ENCODE results near the gene PIM3.

The PIM3 gene

GRCh38 chr22:49960159-49961004 is at the start of gene PIM3:
TSS of gene PIM3 (plus strand) at chr22:49960772. CDS start at chr22:49960948, 176 bp downstream.
- peak; percentile 59 to 96 (median 89) for DNase-seq

DNA sequence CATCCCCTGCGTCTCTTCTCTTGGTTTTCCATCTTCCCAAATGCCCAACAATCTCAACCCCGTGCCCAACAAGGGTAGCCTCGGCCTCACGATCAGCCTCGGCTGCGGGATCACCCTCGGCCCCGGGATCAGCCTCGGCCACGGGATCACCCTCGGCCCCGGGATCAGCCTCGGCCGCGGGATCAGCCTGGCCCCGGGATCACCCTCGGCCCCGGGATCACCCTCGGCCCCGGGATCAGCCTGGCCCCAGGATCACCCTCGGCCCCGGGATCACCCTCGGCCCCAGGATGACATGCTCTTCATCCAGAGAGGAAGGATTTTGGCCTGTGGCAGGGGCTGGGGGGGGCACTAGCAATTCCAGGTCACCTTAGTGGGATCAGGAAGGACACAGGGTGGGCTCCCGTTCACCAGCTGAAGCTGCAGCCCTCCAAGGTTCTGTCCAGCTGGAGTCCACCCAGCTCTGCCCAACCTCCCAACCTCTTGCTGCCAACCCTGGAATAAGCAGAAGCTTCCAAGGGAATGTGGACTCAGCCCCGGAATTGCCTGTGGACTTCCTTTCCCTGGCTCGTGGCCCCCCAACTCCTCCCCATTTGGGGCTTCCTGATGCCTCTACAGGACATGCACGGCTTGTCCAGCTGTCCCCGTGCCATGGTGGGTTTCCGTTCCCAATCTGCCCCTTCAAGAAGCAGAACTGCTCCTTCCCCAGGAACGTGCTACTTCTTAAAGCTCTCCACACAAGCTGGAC is 48.5 kb upstream of the PIM3 start:
- DNase-seq: no peak

DNA sequence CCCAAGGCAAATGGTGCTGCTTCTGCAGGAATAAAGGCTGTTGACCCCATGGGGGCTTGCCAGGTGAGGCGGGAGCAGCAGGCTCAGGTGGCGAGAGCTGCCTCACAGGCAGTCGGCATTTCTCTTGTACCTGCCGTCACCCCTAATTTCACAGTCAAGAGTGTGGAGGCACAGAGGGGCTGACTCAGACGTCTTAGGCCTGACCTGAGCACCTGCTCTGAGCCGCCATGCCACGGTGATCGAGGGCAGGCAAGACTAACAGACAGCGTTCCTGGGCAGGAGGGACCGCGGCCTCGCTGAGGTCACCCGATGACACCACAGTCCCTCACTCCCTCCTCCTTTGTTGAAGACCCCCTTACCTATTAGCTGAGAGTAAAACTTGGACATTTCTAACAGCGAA is 47.5 kb upstream of the PIM3 start:
- DNase-seq: no peak

DNA sequence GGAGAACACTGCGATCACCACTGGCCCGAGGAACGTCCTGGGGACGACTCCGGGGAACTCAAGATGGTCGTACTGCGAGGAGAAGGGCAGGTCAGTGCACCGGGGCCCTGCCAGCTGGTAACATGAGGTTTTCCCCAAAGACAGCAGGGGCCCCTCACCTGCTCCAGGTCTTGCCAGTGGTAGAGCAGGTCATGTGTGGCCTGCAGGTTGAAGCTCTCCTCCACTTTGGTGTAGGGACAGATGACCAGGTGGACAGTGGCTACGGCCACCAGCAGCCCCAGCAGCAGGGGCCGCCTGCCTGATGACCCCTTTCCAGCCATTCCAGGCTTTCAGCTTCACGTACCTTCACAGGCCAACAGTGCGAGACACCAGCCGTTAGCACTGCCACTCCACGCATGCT is 47.1 kb upstream of the PIM3 start:
- DNase-seq: no peak

- DNase-seq: no peak
Measured at GRCh38 chr22:49914256-49914655, 46.3 kb upstream of the PIM3 start.

DNA sequence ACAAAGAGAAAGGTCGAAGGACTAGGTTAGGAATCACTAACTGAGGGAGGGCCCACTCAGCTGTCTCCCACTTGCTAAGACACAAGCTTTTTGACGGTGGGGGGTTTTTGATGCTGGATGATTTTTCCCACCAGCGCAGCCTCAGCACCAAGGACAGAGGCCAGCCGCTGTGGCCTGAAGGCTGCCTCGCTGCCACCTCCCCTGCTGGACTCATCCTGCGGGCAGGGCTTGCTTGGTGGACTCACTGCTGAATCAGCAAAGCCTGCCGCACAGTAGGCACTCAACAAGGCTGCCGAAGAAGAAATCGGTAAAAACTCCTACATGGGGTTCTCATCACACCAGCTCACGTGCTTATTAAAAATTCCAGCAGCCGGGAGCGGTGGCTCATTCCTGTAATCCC is 45.0 kb upstream of the PIM3 start:
- no peak for DNase-seq

DNA sequence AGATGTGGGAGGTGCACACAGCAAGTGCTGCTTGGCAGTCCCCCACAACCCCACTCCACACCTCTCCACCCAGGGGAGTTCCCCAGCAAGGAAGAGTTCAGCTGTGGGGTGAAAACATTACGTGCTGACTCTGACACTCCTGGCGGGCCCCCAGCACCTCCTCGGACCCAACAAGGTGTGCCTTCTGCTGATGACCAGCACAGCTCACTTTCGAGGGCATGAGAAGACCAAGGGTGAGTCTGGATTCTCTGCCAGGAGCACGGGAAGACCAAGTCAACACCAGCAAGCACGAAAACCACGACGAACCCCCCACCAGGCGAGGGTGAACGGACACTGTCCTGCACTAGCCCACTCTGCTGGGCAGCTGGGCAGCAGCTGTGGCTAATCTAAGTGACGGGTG is 43.7 kb upstream of the PIM3 start:
- no peak for DNase-seq

- peak; percentile 80 to 99 (median 95) for DNase-seq
Measured at GRCh38 chr22:49917974-49918910, 42.3 kb upstream of the PIM3 start, which contains the start of the genes ALG12 and CRELD2. TSS of gene ALG12 (minus strand) at chr22:49918438. CDS start at chr22:49913765, 4,673 bp downstream. TSS of gene CRELD2 (plus strand) at chr22:49918634. CDS start at chr22:49918770, 136 bp downstream.

DNA sequence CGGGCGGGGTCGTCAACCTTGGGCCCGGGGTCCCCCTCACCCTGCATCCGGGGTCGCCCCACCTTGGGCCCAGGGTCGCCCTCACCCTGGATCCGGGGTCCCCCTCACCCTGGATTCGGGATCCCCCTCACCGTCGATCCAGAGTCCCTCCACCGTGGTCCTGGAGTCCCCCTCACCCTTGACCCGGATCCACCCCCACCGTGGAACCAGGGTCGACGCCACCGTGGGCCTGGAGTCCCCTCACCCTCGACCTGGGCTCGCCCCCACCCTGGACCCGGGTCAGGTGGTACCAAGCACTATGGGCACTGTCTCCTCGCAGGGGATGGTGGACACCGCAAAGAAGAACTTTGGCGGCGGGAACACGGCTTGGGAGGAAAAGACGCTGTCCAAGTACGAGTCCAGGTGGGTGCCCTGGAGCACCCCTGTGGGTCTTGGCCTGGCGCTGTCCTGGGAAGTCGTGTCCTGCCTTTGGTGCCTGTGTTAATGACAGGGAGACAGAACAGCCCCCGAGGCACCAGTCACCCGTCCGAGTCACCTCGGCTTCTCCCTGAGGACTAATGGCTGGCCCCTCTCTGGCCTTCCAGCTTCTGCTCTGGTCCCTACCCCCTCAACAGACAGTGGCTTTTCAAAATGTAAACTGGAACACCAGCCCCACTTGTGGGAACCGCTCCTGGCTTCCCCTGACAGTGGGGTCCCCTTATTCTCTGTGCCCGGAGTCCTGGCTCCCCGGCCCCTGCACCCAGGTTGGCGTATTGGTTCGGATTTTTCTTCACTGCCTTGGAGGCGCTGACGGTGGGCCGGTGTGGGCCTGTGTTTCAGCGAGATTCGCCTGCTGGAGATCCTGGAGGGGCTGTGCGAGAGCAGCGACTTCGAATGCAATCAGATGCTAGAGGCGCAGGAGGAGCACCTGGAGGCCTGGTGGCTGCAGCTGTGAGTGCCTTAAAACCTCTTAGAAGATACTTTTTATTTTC is 41.4 kb upstream of the PIM3 start:
- no peak for DNase-seq

DNA sequence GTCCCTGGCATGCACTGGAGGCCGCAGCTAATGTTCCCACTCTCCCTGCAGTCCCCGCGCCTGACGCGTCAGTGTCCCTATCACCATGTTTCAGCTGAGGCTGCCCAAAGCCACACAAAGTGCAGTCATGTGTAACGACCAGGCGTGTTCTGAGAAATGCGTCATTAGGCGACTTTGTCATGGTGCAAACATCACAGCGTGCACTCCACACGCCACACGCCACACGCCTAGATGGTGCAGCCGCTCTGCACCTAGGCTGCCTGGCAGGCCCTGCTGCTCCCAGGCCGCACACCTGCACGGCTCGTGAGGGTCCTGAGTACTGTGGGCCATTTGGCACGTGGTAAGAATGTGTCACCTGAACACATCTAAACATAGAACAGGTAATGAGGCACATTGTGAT is 39.7 kb upstream of the PIM3 start:
- DNase-seq: no peak

DNA sequence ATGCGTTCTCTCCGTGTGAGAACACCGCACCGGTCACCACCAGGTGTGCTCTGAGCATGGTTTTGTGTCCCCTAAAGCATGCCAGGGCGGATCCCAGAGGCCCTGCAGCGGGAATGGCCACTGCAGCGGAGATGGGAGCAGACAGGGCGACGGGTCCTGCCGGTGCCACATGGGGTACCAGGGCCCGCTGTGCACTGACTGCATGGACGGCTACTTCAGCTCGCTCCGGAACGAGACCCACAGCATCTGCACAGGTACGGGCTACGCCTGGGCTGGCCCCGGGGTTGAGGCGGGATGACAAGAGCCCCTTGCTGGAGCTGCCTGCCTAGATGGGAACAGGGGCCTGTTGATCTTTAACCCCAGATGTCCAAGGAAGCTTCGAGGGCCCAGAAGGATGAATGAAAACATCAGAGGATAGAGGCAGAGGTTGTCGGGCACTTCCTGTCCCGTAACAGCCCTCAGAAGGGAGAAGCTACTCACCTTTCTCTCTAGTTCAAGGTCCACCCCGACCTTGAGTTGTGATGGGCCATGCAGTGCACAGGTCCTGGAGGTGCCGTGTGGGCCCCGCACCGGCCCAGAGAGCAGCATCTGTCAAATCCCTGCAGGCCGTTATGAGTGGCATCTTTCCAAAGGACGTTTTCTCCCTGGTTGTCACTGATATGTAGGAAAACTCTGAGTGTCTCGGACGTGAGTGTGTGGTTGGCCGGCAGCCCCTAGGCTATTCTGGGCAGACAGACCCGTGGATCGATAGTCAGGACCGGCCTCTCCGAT is 38.9 kb upstream of the PIM3 start:
- no peak for DNase-seq

- DNase-seq: no peak
Measured at GRCh38 chr22:49922484-49922883, 38.1 kb upstream of the PIM3 start.

- no peak for DNase-seq
Measured at GRCh38 chr22:49922926-49923325, 37.6 kb upstream of the PIM3 start.

DNA sequence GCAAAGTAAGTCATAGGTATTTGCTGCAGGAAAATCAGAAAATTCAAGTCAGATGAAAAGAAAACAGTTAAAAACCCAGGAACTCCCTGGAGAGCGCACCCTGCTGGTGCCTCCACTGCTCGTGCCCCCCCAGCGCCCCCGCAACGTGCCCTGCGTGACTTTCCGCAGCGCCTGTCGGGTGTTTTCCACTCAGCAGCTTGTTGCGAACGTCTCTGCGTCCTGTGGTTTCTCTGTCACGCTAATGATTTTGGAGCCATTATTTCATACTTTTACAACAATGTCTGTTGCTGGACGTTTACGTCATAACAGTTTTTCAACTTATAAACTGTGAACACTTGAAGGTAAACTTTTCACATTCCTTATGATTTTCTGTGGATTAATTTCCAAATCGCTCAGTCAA is 37.1 kb upstream of the PIM3 start:
- no peak for DNase-seq

- DNase-seq: no peak
Measured at GRCh38 chr22:49924113-49924833, 36.3 kb upstream of the PIM3 start.

- no peak for DNase-seq
Measured at GRCh38 chr22:49925525-49926128, 34.9 kb upstream of the PIM3 start.

GRCh38 chr22:49926916-49927315 is 33.7 kb upstream of the PIM3 start:
- DNase-seq: no peak
